Measurements from ENCODE around the gene BMP3.

Gene BMP3

GRCh38 chr4:81106150-81106549, 75.6 kb downstream of the BMP3 start:
- no peak for DNase-seq (ENCODE audit: low spot score)

Data from GM03348 (cell line).